HG03139 (cell line): ENCODE measurements around the gene AUH.
A peak's percentile ranks its signal among the peaks of the same experiment; 100 is the strongest.

Source experiments
- ATAC-seq: cut with Tn5 transposase; IDR thresholded peaks from one replicate; pipeline ENCODE4 v1.9.1; 2021; ENCODE audit not compliant: unreplicated experiment

AUH gene

GRCh38 chr9:91193087-91193657 lies 168.5 kb downstream of the AUH start:
- peak; percentile 27 for ATAC-seq

GRCh38 chr9:91192381-91193086 lies 169.2 kb downstream of the AUH start:
- ATAC-seq: no peak

DNA sequence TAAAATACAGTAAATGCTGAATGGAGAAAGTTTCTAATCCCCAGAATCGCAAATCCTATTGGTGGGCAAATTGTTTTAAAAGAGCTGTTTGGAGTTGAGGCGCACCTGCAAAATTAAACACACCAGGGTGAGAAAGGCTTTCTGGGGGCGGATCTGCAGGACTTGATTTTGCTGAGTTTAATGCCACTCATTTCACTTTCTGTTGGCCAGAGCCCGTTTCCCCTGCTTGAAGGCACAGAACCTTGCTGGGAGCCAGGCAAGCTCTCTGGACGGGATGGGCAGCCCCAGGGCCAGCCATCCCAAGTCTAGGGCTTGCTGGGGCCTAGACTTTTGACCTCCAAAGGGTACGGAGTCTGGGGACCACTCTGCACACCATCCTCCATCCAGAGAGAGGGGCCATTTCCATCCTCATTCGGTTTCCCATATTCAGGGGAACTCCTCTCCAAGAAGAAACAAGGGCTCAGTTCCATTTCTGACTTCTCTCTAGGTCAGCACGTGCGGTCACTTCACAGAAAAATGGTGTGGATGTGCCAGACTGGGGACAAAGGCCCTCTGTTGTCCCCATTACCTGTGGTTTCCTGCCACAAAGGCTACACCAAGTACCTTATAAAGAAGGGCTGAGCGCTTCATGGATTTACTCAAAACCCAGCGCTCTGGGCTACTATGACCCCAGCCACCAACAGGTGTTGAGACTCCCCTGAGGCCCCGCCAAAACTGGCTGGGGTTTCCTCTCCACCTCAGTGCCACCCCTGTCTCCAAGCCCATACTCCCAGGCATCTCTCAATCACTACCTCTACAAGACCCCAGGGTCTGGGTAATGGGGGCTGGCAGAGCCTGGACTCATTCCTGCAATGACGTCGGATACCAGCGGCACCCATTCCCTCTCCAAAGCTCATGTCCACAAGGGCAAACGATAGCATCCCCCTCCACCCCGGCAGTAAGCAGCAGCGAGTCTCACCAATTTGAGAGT lies 170.0 kb downstream of the AUH start:
- ATAC-seq: peak; percentile 45

DNA sequence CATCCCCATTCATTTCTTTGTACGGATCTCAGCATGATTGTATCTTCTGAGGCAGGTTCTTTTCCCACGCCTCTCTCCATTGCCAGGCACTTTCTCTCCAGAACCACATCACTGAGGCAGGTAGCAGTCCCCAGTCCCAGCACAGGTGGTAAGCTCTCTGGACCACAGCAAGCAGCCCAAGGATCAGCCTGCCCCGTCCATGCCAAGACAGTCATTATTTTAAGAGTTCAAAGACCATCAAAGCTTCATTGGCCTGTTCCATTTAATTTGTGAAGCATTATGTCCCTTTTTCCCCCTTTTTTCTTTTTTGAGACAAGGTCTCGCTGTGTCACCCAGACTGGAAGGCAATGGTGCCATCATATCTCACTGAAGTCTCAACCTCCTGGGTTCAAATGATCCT lies 171.7 kb downstream of the AUH start:
- ATAC-seq: no peak

DNA sequence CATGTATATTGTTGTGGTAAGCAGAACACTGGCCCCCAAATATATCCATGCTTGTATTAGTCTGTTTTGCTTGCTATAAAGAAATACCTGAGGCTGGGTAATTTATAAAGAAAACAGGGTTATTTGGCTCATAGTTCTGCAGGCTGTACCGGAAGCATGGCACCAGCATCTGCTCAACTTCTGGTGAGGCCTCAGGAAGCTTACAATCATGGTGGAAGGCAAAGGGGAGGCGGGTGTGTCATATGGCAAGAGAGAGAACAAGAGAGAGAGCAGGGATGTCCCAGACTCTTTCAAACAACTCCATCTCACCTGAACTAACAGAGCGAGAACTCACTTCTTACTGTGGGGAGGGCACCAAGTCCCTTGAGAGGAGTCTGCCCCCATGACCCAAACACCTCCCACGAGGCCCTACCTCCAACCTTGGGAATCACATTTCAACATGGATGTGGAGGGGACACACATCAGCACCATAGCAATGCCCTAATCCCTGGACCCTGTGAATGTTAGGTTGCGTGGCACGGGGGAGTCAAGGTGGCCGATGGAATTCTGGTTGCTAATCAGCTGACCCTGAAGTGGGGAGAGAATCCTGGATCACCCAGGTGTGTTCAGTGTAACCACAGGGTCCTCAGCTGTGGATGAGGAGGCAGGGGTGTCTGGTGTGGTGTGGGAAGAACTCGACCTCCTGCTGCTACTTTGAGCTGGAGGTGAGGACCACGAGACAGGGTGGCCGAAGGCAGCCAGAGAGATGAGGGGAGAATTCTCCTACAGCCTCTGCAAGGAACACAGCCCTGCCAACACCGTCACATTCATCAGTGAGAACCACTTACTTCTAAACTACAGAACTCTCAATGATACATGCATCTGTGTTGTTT lies 172.8 kb downstream of the AUH start:
- ATAC-seq: no peak

GRCh38 chr9:91187965-91188344 lies 173.8 kb downstream of the AUH start:
- no peak for ATAC-seq

- ATAC-seq: no peak
Observed at GRCh38 chr9:91187311-91187964, 174.3 kb downstream of the AUH start.

DNA sequence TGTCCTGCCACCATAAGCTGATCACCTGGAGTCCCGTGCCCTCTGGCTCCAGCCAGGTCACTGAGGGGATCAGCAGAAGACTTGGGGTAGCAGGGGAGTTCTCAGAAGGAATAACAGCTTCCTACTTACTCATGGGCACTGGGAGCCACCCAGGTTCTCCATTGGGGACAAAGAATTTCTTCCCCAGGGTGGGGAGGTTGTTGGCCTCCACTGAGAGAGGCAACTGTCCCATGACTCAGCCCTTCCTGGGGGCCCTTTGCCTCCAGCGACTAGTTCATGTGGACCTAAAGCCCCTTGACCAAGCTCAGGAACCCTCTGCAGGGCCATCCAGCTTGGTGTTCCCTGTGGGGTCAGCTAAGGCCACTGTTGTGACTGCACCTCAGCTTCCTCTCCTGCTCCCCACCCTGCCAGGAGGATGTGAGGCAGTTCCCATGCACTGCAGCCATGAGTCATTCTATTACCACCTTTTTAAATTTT lies 175.0 kb downstream of the AUH start:
- no peak for ATAC-seq

DNA sequence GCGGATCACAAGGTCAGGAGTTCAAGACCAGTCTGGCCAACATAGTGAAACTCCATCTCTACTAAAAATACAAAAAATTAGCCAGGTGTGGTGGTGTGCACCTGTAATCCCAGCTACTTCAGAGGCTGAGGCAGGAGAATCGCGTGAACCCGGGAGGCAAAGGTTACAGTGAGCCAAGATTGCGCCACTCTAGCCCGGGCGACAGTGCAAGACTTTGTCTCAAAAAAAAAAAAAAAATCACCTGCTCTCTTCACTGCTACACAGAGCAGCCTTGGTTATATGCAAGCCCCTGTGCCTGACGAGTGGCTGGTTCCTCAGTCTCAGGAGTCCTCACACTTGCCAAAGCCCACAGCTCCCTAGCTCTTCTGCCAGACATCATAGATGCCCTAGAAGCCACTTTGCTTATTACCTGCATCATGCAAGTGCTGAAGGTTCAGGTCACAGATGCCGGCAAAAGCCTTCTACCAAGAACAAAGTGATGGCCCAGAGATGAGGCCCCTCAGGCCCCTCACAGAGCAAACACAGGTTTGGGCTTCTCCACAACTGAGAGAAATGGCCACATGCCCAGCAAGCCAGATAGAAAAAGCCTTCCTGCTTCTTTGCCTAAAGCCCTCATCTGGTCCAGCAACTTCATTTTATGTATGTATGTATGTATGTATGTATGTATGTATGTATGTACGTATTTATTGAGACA lies 176.4 kb downstream of the AUH start:
- ATAC-seq: no peak

- no peak for ATAC-seq
Observed at GRCh38 chr9:91182429-91183225, 179.1 kb downstream of the AUH start.

DNA sequence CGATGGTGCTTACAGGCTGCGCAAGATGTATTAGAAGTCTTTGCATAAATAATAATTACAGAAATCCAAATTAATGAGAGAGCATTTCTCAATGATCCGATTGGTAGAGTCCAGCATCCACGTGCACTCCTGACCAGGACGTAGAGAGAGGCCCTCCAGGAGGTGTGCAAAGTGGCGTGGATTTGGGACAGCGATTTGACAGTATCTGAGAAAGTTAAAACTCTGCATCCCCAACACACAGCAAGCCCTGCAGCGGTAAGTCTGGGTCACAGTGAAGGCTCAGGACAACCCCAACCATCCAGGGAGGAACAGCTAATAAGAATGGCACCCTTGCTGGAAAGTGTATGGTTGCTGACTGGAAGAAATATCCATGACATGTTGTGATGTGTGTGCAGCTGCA lies 180.2 kb downstream of the AUH start:
- no peak for ATAC-seq

GRCh38 chr9:91180930-91181268 lies 180.8 kb downstream of the AUH start:
- no peak for ATAC-seq

DNA sequence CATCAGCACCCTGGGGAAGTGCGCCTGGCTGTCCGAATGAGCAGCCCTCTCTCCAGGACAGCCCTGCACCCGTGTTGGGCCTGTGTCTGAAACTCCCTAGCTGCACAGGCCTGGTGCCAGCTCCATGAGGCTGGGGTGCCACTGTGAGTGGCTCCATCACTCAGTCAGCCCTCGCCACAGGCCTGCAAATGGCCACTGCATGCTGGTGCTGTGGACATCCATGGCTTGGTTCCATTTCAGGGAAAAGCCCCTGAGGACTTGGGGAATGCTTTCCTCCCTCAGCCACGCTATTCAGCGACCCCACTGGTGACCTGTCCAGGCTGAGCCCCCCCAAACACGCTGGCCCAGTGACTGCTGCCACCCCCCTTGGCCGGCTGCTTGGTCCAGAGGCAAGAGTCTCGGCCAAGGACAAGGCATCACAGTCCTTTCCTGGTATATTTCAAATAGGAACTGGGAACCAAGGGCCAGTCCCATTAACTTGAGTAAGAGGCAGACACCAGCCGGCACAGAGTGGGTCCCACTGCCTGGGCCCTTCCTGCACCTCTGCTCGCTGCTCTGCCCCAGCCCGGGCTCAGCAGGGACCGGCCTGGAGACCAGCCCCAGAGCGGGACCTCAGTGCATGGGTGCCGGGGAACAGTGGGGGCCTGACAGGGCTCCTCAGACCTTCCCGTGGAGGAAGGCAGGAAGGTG lies 181.3 kb downstream of the AUH start:
- ATAC-seq: no peak

- no peak for ATAC-seq
Observed at GRCh38 chr9:91179237-91180138, 182.2 kb downstream of the AUH start.

DNA sequence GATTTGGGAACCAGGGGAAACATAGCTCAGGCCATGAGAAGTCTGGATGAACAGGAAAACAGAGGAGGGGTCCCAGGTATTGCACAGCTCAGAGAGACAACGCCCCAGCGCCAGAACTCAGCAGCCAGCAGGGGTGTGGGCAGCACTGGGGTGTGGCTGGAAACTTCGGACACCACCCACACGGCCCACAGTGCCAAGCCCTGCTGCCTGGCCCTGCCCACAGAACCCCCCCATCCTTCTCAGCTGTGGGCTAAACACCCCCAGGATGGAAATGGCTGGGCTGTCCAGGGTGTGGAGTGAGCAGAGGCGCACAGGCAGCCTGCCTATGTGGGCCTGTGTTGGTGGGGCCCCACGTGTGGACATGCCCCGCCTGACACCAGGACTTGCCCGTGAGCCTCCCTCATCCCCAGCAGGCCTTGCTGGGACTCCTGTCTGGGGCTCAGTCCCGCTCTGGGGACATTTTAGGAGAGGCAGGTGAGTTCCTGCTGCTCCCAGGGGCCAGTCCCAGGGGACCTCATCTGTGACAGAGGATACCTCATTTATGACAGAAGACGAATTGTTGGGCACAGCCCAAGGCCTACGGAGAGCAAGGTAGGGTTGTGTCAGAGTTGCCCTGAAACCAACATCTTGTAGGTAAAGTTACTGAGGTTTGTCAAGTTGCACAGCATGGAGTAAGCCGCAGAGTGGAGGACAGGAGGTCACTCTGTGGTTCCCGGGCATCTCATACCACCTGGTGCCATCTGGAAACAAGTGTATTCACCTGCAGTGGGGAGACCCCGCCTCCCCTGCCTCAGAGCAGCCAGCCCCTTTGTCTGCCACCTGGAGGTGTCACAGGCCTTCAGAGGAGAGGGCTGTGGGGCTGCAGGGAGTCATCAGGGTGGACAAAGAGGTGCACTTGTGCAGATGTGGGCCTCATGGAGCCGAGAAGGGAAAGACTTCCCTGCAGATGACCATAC lies 183.2 kb downstream of the AUH start:
- ATAC-seq: no peak

DNA sequence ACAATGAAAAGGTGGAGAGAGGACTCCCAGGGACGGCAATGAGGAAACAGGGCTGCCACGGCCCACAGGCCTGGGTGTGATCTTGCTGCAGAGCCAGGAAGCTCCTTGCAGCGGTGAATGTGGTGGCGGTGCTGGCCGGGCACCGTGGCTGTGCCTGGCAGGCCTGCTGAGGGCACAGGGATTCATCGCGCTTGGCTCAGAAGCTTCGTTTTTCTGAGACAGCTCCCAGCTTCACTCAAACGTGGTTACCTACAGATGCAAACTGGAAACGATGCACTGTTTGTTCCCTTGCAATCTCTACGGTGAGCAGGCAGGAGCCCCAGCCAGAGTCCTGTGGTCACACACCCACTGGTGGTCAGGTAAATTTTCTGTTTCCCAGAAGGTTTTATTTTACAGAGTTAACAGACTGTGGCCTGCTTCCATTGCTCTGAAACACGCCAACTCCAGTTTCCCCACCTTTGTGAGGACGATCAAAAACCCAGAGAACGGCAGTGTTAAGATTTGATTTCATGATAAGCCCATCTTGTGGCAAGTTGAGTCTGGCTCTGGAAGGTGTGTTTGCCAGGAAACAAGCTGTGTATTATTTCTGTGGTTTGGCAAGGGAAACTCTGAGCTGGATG lies 183.9 kb downstream of the AUH start:
- no peak for ATAC-seq
